Activated CD4-positive, CD25-positive, alpha-beta regulatory T cell treated with anti-CD3 and anti-CD28 coated beads, Interleukin-2, amount 50 U/mL, for 16 hours (primary cell): ENCODE data around the gene NRP2.
A peak's percentile ranks its signal among the peaks of the same experiment; 100 is the strongest.

Experiments used
- DNase-seq: peaks from one replicate; pipeline ENCODE4 v3.0.0-alpha.2; 2020; ENCODE audit warnings: low read depth, low spot score

NRP2 gene

GRCh38 chr2:205752924-205753323, 70.6 kb downstream of the NRP2 start:
- DNase-seq: no peak

GRCh38 chr2:205754285-205754923, 72.1 kb downstream of the NRP2 start:
- DNase-seq: no peak

GRCh38 chr2:205754924-205755321, 72.6 kb downstream of the NRP2 start:
- no peak for DNase-seq

DNA sequence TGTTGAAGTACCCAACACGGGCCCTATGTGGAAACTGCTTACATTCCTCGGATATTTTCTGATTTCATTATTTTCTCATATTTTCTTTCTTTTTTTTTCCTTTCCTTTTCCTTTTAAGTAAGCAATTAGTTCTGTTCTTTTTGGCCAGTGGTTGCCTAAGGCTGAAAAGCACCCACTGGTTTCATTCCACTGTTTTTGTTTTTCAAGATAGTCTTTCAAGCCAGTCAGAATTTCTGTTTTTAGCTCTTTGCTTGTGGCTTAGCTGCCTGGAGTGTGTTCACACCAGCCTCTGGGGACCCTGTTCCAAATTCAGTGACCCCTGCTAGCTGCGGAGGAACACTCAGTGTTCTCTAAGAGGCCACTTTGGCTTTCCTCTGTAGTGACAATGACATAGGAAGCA, 73.6 kb downstream of the NRP2 start:
- no peak for DNase-seq

DNA sequence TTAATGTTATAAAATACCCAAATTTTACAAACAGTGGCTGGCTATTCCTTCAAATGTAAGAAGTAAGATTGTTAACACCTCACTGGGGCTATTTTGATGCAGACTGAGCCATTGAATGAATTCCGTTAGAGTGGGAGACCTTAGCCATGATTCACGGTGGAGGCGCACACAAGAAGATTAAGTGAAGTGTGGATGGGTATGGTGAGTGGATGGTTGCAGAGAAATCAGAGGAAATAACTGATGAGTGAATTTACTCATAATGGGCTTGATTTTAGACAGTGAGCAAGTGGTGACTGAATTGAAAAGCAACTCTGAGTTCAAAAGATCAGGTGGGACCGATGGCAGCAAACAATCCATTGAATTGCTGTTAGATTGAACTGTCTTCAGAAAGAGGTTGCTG, 75.0 kb downstream of the NRP2 start:
- DNase-seq: no peak

- DNase-seq: no peak
These were observed 75.8 kb downstream of the NRP2 start for GRCh38 chr2:205758051-205758450.

- DNase-seq: no peak
These were observed 76.2 kb downstream of the NRP2 start for GRCh38 chr2:205758500-205758899.

GRCh38 chr2:205759257-205759656, 77.0 kb downstream of the NRP2 start:
- DNase-seq: no peak

- DNase-seq: no peak
These were observed 77.4 kb downstream of the NRP2 start for GRCh38 chr2:205759732-205760131.

DNA sequence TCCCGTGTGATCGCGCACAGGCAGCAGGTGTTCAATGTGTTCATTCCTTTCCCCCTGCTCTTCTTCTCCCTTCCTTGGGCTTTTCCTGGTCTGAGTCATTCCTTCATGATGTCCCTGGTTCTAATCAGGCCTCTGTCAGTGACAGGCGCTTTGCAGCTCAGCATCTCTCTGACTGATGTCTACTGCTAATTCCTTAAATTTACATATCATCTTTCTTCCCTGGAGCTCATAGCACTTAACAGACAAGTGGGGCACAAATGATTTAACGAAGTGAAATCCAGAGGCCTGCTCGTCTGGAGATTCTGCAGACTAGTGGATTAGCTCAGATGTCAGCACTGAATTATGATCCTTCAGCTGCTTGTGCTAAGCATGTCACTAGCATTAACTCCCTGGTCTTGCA, 77.9 kb downstream of the NRP2 start:
- DNase-seq: no peak

DNA sequence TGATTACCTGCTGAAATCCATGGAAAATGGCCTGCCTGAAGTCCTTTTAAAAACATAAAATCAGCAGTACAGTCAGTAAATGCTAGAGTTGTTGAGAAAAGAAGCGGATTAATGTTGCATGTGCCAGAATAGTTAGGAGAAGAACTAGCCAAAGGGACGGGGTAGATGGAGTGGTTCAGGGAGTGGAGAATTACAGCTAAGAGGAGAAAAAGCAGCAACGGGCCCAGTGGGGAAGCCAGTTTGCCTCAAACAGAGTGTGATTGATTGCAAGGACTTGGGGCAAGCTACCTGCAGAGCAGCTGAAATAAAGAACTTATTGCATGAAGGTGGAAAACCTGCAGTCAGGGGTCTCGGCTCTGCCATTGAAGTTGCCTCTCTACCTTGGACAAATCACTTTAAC, 79.1 kb downstream of the NRP2 start:
- no peak for DNase-seq

DNA sequence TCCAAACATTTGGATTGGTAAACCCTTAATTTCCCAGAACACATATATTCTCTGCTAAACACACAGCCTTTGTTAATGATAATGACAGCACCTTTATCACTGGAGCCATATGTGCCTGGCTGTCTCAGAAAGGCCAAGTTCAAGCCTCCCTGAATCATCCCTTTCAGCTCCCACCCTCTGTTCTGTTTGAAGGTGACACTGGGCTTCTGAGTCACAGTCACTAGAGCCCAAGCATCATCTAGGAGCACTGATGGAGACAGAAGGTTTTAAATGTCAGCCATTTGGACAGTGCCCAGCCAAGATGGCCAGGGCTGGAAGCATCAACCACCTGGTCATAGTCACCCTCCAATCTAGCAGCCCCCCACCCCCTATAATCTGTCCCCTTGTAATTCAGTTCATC, 80.6 kb downstream of the NRP2 start:
- DNase-seq: no peak

DNA sequence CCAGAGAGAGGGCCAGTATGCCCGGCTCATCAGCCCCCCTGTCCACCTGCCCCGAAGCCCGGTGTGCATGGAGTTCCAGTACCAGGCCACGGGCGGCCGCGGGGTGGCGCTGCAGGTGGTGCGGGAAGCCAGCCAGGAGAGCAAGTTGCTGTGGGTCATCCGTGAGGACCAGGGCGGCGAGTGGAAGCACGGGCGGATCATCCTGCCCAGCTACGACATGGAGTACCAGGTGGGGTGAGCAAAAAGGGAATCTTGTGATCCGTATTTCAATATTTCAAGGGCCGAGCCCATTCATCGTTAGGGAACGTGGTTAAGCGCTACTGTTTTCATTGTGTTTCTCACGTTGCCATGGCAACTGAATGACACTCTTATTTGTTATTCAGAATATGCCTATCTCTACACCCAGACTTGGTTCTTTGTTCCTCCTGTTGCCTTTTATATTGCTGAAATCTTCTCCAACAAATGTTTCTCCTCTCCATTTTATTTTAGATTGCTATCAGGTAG, 81.5 kb downstream of the NRP2 start:
- no peak for DNase-seq

DNA sequence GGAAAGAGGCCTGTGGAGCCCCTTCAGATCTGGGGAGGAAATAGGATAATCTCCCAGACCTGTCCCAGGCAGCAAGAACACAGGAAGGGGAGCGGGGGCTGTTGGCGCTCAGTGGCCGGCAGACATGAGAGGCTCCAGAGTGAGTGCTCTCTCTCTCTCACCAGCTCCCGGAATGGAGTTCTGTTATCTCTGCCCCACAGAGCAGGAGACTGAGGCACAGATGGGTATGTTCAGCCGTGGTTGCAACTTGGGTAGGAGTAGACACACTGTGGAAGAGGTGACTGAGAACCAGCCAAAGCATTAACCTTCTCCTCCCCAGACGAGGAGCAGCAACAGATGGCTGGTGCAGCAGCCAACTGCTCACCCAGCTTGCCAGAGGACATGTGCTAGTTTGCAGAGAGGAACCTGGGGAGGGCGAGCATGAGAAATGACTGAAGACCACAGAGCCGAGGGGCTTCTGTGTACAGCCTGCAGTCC, 82.0 kb downstream of the NRP2 start:
- DNase-seq: no peak

DNA sequence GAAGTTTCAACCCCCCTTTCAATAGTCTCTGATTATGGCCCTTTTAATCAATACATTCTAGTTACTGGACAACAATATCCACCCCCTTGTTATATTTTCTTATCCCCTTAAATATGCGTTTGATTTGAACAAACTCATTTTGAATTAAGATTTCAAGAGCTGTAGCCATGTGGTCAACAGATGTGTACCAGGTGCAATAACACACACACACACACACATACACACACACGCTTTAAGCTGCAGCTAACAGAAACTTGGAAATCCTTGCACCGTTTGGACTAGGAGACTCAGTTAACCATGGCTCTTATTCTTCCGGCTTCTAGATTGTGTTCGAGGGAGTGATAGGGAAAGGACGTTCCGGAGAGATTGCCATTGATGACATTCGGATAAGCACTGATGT, 82.8 kb downstream of the NRP2 start:
- DNase-seq: no peak

- DNase-seq: peak; percentile 16
These were observed 84.6 kb downstream of the NRP2 start for GRCh38 chr2:205766779-205767359.

GRCh38 chr2:205767617-205768016, 85.3 kb downstream of the NRP2 start:
- no peak for DNase-seq

DNA sequence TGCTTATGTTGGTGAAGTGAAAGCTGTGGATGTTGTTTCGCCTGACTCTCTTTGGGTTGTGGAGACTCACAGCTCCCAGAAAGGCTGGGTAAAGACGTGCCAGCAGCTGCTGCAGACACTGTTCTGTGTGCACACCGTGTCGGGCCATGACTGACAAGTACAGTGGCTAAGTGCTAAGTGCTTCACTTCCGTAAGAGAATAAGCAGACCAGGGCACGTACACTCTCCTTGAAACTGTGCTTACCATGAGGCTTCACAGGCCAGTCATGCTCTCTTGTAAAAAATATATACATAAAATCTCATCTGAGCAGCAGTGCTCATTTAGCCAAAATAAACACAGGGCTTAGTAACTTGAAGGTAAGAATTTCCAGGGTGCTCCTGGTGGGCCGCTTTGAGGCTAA, 86.0 kb downstream of the NRP2 start:
- no peak for DNase-seq

- no peak for DNase-seq
These were observed 86.7 kb downstream of the NRP2 start for GRCh38 chr2:205768815-205769494.

DNA sequence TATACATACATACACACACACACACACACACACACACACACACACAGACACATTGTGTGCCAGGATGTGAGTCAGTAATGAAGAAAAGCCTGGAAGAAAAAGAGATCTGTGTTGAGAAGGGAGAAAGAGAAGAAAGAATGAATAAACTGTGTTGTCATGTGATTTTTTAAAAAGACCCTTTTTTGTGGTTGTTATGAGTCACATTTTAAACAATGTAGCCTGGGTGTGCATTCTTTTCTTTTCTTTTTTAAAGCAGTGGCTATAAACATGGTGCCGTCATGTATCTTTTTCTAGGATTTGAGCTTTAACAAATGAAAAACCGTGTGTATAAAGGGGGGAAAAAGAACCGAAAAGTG, 87.2 kb downstream of the NRP2 start:
- DNase-seq: no peak

- DNase-seq: no peak
These were observed 87.6 kb downstream of the NRP2 start for GRCh38 chr2:205769879-205770278.

DNA sequence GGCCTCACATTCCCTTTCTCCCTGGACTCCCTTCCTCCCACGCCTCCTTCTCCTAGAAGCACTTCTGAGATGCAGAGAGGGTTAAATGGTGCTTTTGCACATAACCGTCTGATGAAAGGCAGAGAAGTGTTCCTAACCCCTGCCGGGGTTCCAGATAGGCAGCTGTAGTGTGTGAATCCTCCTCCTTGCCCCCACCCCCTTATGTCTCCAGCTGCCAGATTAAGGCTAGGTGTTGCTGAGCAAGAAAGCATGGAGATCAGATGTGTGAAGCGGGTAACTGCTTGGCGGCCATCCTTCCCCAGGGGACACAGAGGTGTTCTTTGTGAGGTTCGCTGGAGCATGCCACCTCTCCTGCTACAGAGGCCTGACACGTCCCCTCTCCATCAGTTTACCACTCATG, 88.3 kb downstream of the NRP2 start:
- DNase-seq: no peak

DNA sequence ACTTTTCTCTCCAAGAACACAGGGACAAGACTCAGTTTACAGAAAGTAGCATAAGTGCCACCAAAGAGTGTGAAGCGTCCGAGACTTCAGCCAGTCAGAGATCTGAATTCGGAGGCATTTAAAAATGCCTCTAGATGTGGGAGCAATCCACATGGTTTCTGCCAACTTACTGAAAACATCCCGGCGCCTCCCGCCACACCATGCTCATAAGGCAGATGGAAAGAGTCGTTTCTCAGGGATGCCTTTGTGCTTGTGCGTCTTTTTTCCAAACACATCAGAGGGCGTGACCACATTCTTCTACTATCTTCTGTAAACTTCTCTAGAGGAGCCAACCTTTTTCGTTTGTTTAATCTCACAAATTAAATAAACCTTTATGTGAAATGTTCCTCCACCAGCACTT, 88.7 kb downstream of the NRP2 start:
- no peak for DNase-seq
